Measurements from ENCODE around the gene SIT1. TPM values are rescaled to one million over a fixed set of nuclear protein-coding genes. Genes with fewer than 3 reads are reported as not detected.

SIT1 gene
- total and polyA plus RNA-seq, 2 donors (not counting 3 experiments of a cell fraction or from before 2014, with no cell fraction given), result not detected

GRCh38 chr9:35652829-35653209 lies 2.1 kb upstream of the SIT1 start:
- Histone ChIP-seq H3K4me2 (ENCODE audit: insufficient read depth, low read length) (no peak overlapping the region), H2AFZ (ENCODE audit: low read depth, low read length) (no peak overlapping the region), H3K79me2 (ENCODE audit: control insufficient read depth, insufficient read depth, low read length) (no peaks in the 10 kb centered on the region), H3K27ac (ENCODE audit: insufficient read depth, low read depth, low read length) (no peak overlapping the region), H3K9me3 (replicated peaks; ENCODE audit: control insufficient read depth, insufficient read depth, low read length) (no peaks in the 10 kb centered on the region), H3K27me3 (ENCODE audit: control insufficient read depth in 2 of 2, insufficient read depth in 2 of 2, low read length in 2 of 2) (peaks cover 0 to 2% of the 10 kb centered on the region in 2 experiments), H3K9me1 (replicated peaks; ENCODE audit: control insufficient read depth, extremely low read depth, insufficient read depth, low read length) (no peaks in the 10 kb centered on the region), H3K9ac (replicated peaks; ENCODE audit: extremely low read depth, insufficient read depth, low read length) (no peak overlapping the region), H4K20me1 (replicated peaks; ENCODE audit: control insufficient read depth, extremely low read depth, insufficient read depth, low read length) (no peaks in the 10 kb centered on the region), H3K4me1 (ENCODE audit: control insufficient read depth, extremely low read depth, insufficient read depth, low read length) (no peaks in the 10 kb centered on the region), H3K36me3 (ENCODE audit: control insufficient read depth in 2 of 2, extremely low read depth in 1 of 2, insufficient read depth in 2 of 2, low read length in 2 of 2) (no peaks in the 10 kb centered on the region), H3K4me3 (replicated peaks in 1 of 3; ENCODE audit: insufficient read depth in 1 of 3, low read depth in 1 of 3, low read length in 3 of 3) (no peak overlapping the region)
- CTCF ChIA-PET, result interaction anchor here (1.5 kb wide), 1 partner anchor 44 kb away, joined by 3 read pairs; no protein-coding TSS in a partner anchor
- no peak for TF ChIP-seq FOS (IDR thresholded peaks at IDR 0.05; ENCODE audit: borderline replicate concordance, insufficient read depth, low read length)
- TF ChIP-seq EZH2 (IDR thresholded peaks at IDR 0.05; ENCODE audit: borderline replicate concordance, low read depth, low read length, severe bottlenecking), result no peak
- no peak for TF ChIP-seq MYC (IDR thresholded peaks at IDR 0.05; ENCODE audit: low read depth, low read length)
- no peak for TF ChIP-seq MAX (IDR thresholded peaks at IDR 0.05; ENCODE audit: insufficient read depth, insufficient read length)
- TF ChIP-seq GATA2 (IDR thresholded peaks at IDR 0.05; ENCODE audit: insufficient read depth, insufficient read length, low read depth, low read length), result no peak
- TF ChIP-seq POLR2A (IDR thresholded peaks at IDR 0.05; ENCODE audit: low read depth, low read length), result no peak
- no peak for TF ChIP-seq CTCF (IDR thresholded peaks at IDR 0.05; ENCODE audit: extremely low read depth in 1 of 2, insufficient read depth in 1 of 2, low read depth in 1 of 2, low read length in 2 of 2)
- TF ChIP-seq POLR2AphosphoS5 (IDR thresholded peaks at IDR 0.05; ENCODE audit: insufficient read depth, low read depth, low read length), result no peak
- TF ChIP-seq JUN (IDR thresholded peaks at IDR 0.05; ENCODE audit: borderline replicate concordance, insufficient read depth, insufficient read length, low read depth), result no peak
- DNase-seq (ENCODE audit: low read depth, low spot score) (no peak), FAIRE-seq (no peak)
- no TSS peak for BruUV-seq (replicated peaks)
- POLR2A ChIA-PET, result no interaction called here
- dilution Hi-C loops (cut with MboI; ENCODE audit: extremely low pct_ligation_motif_present, low sequenced_read_pairs) (no loop called here), intact Hi-C loops (cut with micrococcal nuclease) (no loop called here)

Measured in endothelial cell of umbilical vein (primary cell).